VCaP (cell line): ENCODE data around the gene GALC.

ENCODE experiments used
- H3K27ac ChIP-seq: fragments of 450-650 bp; 2 replicates; pipeline ENCODE4 v1.5.1; 2017
- TF ChIP-seq, protein P1 (sequence below): fragments of 450-650 bp; conservative IDR thresholded peaks from 2 replicates; pipeline ENCODE4 v1.5.1; 2017; ENCODE audit warnings: mild to moderate bottlenecking, moderate library complexity

The GALC gene

GRCh38 chr14:88030892-88031291 lies 37.9 kb upstream of the GALC start:
- TF ChIP-seq, protein P1, sequence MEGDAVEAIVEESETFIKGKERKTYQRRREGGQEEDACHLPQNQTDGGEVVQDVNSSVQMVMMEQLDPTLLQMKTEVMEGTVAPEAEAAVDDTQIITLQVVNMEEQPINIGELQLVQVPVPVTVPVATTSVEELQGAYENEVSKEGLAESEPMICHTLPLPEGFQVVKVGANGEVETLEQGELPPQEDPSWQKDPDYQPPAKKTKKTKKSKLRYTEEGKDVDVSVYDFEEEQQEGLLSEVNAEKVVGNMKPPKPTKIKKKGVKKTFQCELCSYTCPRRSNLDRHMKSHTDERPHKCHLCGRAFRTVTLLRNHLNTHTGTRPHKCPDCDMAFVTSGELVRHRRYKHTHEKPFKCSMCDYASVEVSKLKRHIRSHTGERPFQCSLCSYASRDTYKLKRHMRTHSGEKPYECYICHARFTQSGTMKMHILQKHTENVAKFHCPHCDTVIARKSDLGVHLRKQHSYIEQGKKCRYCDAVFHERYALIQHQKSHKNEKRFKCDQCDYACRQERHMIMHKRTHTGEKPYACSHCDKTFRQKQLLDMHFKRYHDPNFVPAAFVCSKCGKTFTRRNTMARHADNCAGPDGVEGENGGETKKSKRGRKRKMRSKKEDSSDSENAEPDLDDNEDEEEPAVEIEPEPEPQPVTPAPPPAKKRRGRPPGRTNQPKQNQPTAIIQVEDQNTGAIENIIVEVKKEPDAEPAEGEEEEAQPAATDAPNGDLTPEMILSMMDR = no peak

DNA sequence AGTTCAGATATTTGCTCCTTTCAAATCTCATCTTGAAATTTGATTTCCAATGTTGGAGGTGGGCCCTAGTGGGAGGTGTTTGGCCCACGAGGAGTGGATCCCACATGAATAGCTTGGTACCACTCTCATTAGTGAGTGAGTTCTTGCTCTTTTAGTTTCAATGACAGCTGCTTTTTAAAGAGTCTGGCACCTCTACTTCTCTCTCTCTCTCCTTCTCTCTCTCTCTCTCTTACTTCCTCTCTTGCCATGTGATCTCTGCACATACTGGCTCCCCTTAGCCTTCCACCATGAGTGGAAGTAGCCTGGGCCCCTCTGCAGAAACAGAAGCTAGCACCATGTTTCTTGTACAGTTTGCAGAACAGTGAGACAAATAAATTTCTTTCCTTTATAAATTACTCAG lies 37.1 kb upstream of the GALC start:
- H3K27ac ChIP-seq = no peak overlapping the region
- TF ChIP-seq, protein P1 = no peak

More at GRCh38 chr14:88030892-88031291, 37.9 kb upstream of the GALC start:
- no peak overlapping the region for H3K27ac ChIP-seq

DNA sequence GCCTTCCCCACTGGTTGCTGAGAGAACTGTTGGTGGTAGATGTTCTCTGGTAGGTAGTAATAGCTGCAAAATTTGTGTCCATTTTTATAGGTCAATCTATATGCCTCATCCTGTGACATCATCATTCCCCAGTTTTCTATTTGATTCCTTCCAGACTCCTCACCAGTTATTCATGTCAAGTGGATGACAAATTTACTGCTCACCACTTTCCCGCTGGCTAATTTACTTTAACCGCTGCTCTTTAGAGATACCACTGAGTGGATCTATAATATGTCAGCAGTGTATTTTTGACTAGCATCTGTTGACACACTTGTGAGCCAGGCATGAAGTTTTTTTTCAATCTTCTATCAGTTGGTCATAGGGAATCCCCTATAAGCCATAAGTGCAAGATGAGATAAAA lies 36.5 kb upstream of the GALC start:
- no peak overlapping the region for H3K27ac ChIP-seq
- TF ChIP-seq, protein P1 = no peak

DNA sequence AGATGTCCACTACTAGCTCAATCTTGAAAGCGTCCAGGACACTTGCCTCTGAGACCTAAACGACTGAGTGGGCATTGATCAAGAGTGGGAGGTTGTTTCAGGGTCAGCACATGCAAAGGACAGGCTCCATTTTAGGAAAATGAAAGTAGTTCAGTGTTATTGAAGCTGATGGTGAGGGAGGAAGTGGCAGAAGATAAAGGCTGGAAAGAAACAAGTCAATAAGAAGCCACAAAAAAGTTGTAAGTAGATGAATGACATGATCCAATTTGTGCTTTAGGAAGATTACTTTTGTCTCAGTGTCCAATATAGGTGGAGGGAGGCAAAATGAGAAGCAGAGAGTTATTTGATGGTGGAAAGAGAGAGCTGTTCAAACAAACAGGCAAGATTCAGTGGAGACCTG lies 33.9 kb upstream of the GALC start:
- TF ChIP-seq, protein P1 = no peak
- H3K27ac ChIP-seq = peak overlapping the region; percentile 98; the same call in 1 of the 2 replicates

DNA sequence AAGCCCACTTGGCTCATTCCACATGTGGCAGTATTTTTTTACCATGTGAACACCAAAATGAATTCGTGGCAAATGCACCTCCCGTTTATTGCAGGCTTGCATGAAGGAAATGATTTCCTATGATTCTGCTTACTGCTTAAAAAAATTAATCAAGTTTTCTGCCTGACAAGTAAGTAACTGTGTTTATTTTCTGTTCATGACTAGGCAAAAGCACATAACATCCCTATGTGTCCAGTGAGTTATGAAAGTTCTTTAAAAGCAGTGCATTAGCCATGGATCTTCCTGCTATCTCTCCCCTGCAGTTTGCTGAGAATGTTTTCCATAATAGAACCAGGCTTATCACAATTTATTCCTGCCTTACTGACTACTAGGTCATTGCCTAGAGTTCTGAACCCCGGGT lies 32.3 kb upstream of the GALC start:
- TF ChIP-seq, protein P1 = no peak
- H3K27ac ChIP-seq = peak overlapping the region; percentile 98

GRCh38 chr14:88024252-88025086 lies 31.5 kb upstream of the GALC start:
- peak overlapping the region; percentile 98 for H3K27ac ChIP-seq

GRCh38 chr14:88023658-88024187 lies 30.7 kb upstream of the GALC start:
- TF ChIP-seq, protein P1 = no peak
- H3K27ac ChIP-seq = peak overlapping the region; percentile 98

- no peak overlapping the region for H3K27ac ChIP-seq
- TF ChIP-seq, protein P1 = no peak
These were observed 24.6 kb upstream of the GALC start for GRCh38 chr14:88017535-88017934.
